Measurements from ENCODE around the gene CCL15. TPM values are rescaled to one million over a fixed set of nuclear protein-coding genes. Genes with fewer than 3 reads are reported as not detected.
"Not testable (repeated sequence)": the region's sequence is repeated elsewhere in the genome, so short reads cannot be mapped to it uniquely, and the experiment has no call there.

CCL15 gene
- total RNA-seq, 1 donor from 2014 or later = 0.50 TPM

- intact Hi-C loops (cut with DNase I) = no loop called here
- Histone ChIP-seq H3K27me3 (ENCODE audit: low read depth) (no peaks in the 10 kb centered on the region), H3K4me3 (no peak overlapping the region), H3K27ac (no peak overlapping the region), H3K4me1 (peaks cover 5% of the 10 kb centered on the region), H3K9me3 (no peaks in the 10 kb centered on the region), H3K36me3 (no peaks in the 10 kb centered on the region)
- no peak for DNase-seq
- ATAC-seq = no peak
- TF ChIP-seq CTCF (IDR thresholded peaks at IDR 0.05) = no peak
These were observed 1.3 kb upstream of the CCL15 start for GRCh38 chr17:36002631-36003030.

- no peak overlapping the region for H3K4me3 ChIP-seq
- H3K9me3 ChIP-seq = no peaks in the 10 kb centered on the region
- H3K27ac ChIP-seq = no peak overlapping the region
- no peaks in the 10 kb centered on the region for H3K27me3 ChIP-seq (ENCODE audit: low read depth)
- peaks cover 5% of the 10 kb centered on the region for H3K4me1 ChIP-seq
- H3K36me3 ChIP-seq = no peaks in the 10 kb centered on the region
- no peak for TF ChIP-seq CTCF (IDR thresholded peaks at IDR 0.05)
- DNase-seq (peak; percentile 52), ATAC-seq (peak; percentile 64 to 67)
- intact Hi-C loops (cut with DNase I) = no loop called here
These were observed 680 bp upstream of the CCL15 start for GRCh38 chr17:36001862-36002603.

GRCh38 chr17:36000732-36001109, 632 bp downstream of the CCL15 start:
- no peak for TF ChIP-seq CTCF (IDR thresholded peaks at IDR 0.05)
- DNase-seq = no peak
- no peak overlapping the region for H3K27ac ChIP-seq
- no peaks in the 10 kb centered on the region for H3K36me3 ChIP-seq
- intact Hi-C loops (cut with DNase I) = no loop called here
- no peak for ATAC-seq
- no peaks in the 10 kb centered on the region for H3K9me3 ChIP-seq
- peaks cover 5% of the 10 kb centered on the region for H3K4me1 ChIP-seq
- no peaks in the 10 kb centered on the region for H3K27me3 ChIP-seq (ENCODE audit: low read depth)
- H3K4me3 ChIP-seq = no peak overlapping the region

- no peak for TF ChIP-seq CTCF (IDR thresholded peaks at IDR 0.05)
- H3K9me3 ChIP-seq = no peaks in the 10 kb centered on the region
- ATAC-seq (no peak), DNase-seq (no peak)
- H3K4me1 ChIP-seq = peaks cover 5% of the 10 kb centered on the region
- no peak overlapping the region for H3K27ac ChIP-seq
- no peaks in the 10 kb centered on the region for H3K27me3 ChIP-seq (ENCODE audit: low read depth)
- no peak overlapping the region for H3K4me3 ChIP-seq
- no peaks in the 10 kb centered on the region for H3K36me3 ChIP-seq
- intact Hi-C loops (cut with DNase I) = no loop called here
These were observed 2.6 kb downstream of the CCL15 start for GRCh38 chr17:35998756-35999155.

- Histone ChIP-seq H3K9me3 (no peaks in the 10 kb centered on the region), H3K4me3 (no peak overlapping the region), H3K27ac (no peak overlapping the region), H3K4me1 (peaks cover 5% of the 10 kb centered on the region), H3K36me3 (no peaks in the 10 kb centered on the region), H3K27me3 (ENCODE audit: low read depth) (no peaks in the 10 kb centered on the region)
- DNase-seq = no peak
- no peak for ATAC-seq
- TF ChIP-seq CTCF (IDR thresholded peaks at IDR 0.05) = no peak
- intact Hi-C loops (cut with DNase I) = no loop called here
These were observed 3.3 kb downstream of the CCL15 start for GRCh38 chr17:35998018-35998545.

- intact Hi-C loops (cut with DNase I); H3K36me3 ChIP-seq; H3K9me3 ChIP-seq; H3K27me3 ChIP-seq (ENCODE audit: low read depth); DNase-seq; ATAC-seq; H3K27ac ChIP-seq; H3K4me1 ChIP-seq; H3K4me3 ChIP-seq: not testable (repeated sequence)
These were observed 6.0 kb downstream of the CCL15 start for GRCh38 chr17:35995346-35995745.
